Erythroblast (primary cell): ENCODE results near the gene ARSA.

Experiments
- GATA1 ChIP-seq: IDR thresholded peaks from 2 replicates; pipeline ENCODE4 v1.6.1; 2011; ENCODE audit warnings: low read depth, mild to moderate bottlenecking, control low read depth, low read length, moderate library complexity
- POLR2A ChIP-seq: IDR thresholded peaks from 2 replicates; pipeline ENCODE4 v1.6.1; 2011; ENCODE audit warnings: mild to moderate bottlenecking, low read length

DNA sequence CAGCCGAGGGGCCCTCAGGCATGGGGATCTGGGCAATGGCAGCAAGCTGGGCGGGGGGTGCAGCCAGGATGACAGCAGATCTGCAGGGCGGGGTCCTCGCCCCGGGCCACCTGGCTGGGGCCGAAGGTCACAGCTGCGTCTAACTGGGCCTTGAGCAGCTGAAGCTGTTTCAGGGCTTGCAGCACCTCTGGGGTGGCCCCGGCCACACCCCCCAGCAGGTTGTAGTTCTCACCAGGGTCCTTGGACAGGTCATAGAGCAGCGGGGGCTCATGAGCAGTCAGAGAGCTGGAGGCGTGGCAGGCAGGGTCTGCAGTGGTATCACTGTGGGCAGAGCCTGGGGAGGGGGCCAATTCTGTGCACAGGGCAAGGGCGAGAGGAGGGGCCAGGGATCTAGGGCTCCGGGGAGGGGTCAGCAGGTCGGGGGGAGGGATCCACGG lies 2.8 kb downstream of the ARSA start:
- no peak for TF ChIP-seq POLR2A
- TF ChIP-seq GATA1 = no peak
